GM23338 (cell line): ENCODE data around the gene ANGPTL3. TPM values are rescaled to one million over a fixed set of nuclear protein-coding genes. Genes with fewer than 3 reads are reported as not detected.

Source experiments
- ATAC-seq: fragments of 200-7000 bp; cut with Tn5 transposase; 3 replicates; pipeline ENCODE4 v1.9.1; 2020
- DNase-seq: peaks from one replicate; pipeline ENCODE4 v3.0.0-alpha.2; 2015; ENCODE audit warnings: low spot score
- H2AFZ ChIP-seq: fragments of 200-600 bp; sonication (generic); 2 replicates; pipeline ENCODE4 v1.8.0; 2016; ENCODE audit warnings: antibody characterized with exemption, mild to moderate bottlenecking, moderate library complexity
- H3F3A ChIP-seq: fragments of 200-600 bp; sonication (generic); replicated peaks from 2 replicates; pipeline ENCODE4 v1.8.0; 2017; ENCODE audit warnings: antibody characterized with exemption, mixed run types, low read depth
- H3K27ac ChIP-seq: fragments of 200-600 bp; sonication (generic); 2 replicates; pipeline ENCODE4 v1.6.1; 2016; ENCODE audit warnings: low read depth
- H3K27me3 ChIP-seq: fragments of 200-600 bp; sonication (generic); 2 replicates; pipeline ENCODE4 v1.8.0; 2016; ENCODE audit warnings: mild to moderate bottlenecking, mixed run types, moderate library complexity; ENCODE audit not compliant: insufficient read depth
- H3K36me3 ChIP-seq: fragments of 200-600 bp; sonication (generic); 2 replicates; pipeline ENCODE4 v1.8.0; 2016; ENCODE audit warnings: mild to moderate bottlenecking; ENCODE audit not compliant: insufficient read depth
- H3K4me1 ChIP-seq: fragments of 200-600 bp; sonication (generic); 2 replicates; pipeline ENCODE4 v1.8.0; 2016; ENCODE audit warnings: mild to moderate bottlenecking, moderate library complexity; ENCODE audit not compliant: insufficient read depth
- H3K4me2 ChIP-seq: fragments of 200-600 bp; sonication (generic); 2 replicates; pipeline ENCODE4 v1.7.1; 2017; ENCODE audit warnings: mixed run types
- H3K4me3 ChIP-seq: fragments of 200-600 bp; sonication (generic); 2 replicates; pipeline ENCODE4 v1.6.1; 2016; ENCODE audit warnings: mixed run types
- H3K79me2 ChIP-seq: fragments of 200-600 bp; sonication (generic); replicated peaks from 2 replicates; pipeline ENCODE4 v1.8.0; 2017; ENCODE audit warnings: mild to moderate bottlenecking; ENCODE audit not compliant: insufficient read depth
- H3K9me2 ChIP-seq: fragments of 200-600 bp; sonication (generic); 2 replicates; pipeline ENCODE4 v1.8.0; 2017; ENCODE audit not compliant: insufficient read depth
- H4K20me1 ChIP-seq: fragments of 200-600 bp; sonication (generic); replicated peaks from 2 replicates; pipeline ENCODE4 v1.8.0; 2017; ENCODE audit warnings: mild to moderate bottlenecking; ENCODE audit not compliant: insufficient read depth
- H3K27ac Mint-ChIP-seq: 2 replicates; pipeline ENCODE4 v1.8.0; 2020; ENCODE audit warnings: inconsistent platforms, mild to moderate bottlenecking, moderate library complexity, mixed read lengths
- H3K27me3 Mint-ChIP-seq: 3 replicates; pipeline ENCODE4 v1.8.0; 2022; ENCODE audit warnings: low read depth, mild to moderate bottlenecking, moderate library complexity, mixed read lengths, inconsistent platforms; ENCODE audit not compliant: insufficient read depth, poor library complexity
- H3K36me3 Mint-ChIP-seq: 3 replicates; pipeline ENCODE4 v1.8.0; 2021; ENCODE audit warnings: low read depth, mild to moderate bottlenecking, inconsistent platforms, moderate library complexity, mixed read lengths
- H3K4me1 Mint-ChIP-seq: 3 replicates; pipeline ENCODE4 v1.8.0; 2020; ENCODE audit warnings: mild to moderate bottlenecking, inconsistent platforms, mixed read lengths
- H3K4me3 Mint-ChIP-seq: 3 replicates; pipeline ENCODE4 v1.8.0; 2021; ENCODE audit warnings: moderate library complexity, mild to moderate bottlenecking, inconsistent platforms, mixed read lengths
- H3K9me3 Mint-ChIP-seq: 3 replicates; pipeline ENCODE4 v1.8.0; 2020; ENCODE audit warnings: moderate library complexity, mild to moderate bottlenecking, inconsistent platforms, mixed read lengths
- CREB1 ChIP-seq: fragments of 250-450 bp; sonication (Bioruptor Pico); IDR thresholded peaks from 2 replicates; pipeline ENCODE4 v1.5.0; 2020; ENCODE audit warnings: low read depth, mild to moderate bottlenecking, moderate library complexity
- CTCF ChIP-seq, 2 experiments: fragments of 200-600 bp in 1 of 2; sonication (generic) in 1 of 2; conservative IDR thresholded peaks; 2 replicates each; pipeline versions ENCODE4 v1.5.1 to v1.6.1; 2016 to 2017; ENCODE audit warnings: antibody characterized with exemption in 2 of 2, low read depth in 2 of 2, mild to moderate bottlenecking in 2 of 2, moderate library complexity in 1 of 2
- ETS1 ChIP-seq: IDR thresholded peaks from 2 replicates; pipeline ENCODE4 v1.6.1; 2016; ENCODE audit warnings: antibody characterized with exemption
- EZH2 ChIP-seq: fragments of 200-600 bp; sonication (generic); IDR thresholded peaks from one replicate; pipeline ENCODE4 v1.8.0; 2017; ENCODE audit warnings: antibody characterized with exemption, mild to moderate bottlenecking, low read depth; ENCODE audit not compliant: unreplicated experiment
- EZH2phosphoT487 ChIP-seq: fragments of 200-600 bp; sonication (generic); IDR thresholded peaks from one replicate; pipeline ENCODE4 v1.8.1; 2018; ENCODE audit warnings: antibody characterized with exemption; ENCODE audit not compliant: unreplicated experiment
- JUNB ChIP-seq: IDR thresholded peaks from one replicate; pipeline ENCODE4 v1.6.1; 2016; ENCODE audit warnings: antibody characterized with exemption; ENCODE audit not compliant: unreplicated experiment
- NANOG ChIP-seq: IDR thresholded peaks from 2 replicates; pipeline ENCODE4 v1.6.1; 2016; ENCODE audit warnings: antibody characterized with exemption, borderline replicate concordance
- POLR2AphosphoS5 ChIP-seq: IDR thresholded peaks from 2 replicates; pipeline ENCODE4 v1.6.1; 2016; ENCODE audit warnings: antibody characterized with exemption, low read depth
- REST ChIP-seq: IDR thresholded peaks from one replicate; pipeline ENCODE4 v1.6.1; 2018; ENCODE audit warnings: antibody characterized with exemption; ENCODE audit not compliant: unreplicated experiment
- STAT1 ChIP-seq: IDR thresholded peaks from one replicate; pipeline ENCODE4 v1.6.1; 2016; ENCODE audit warnings: antibody characterized with exemption; ENCODE audit not compliant: unreplicated experiment
- ZNF114 ChIP-seq: fragments of 250-450 bp; sonication (Bioruptor Pico); IDR thresholded peaks from 2 replicates; pipeline ENCODE4 v1.5.0; 2020; ENCODE audit warnings: mild to moderate bottlenecking, moderate library complexity
- ZNF331 ChIP-seq: fragments of 250-450 bp; sonication (Bioruptor Pico); IDR thresholded peaks from 2 replicates; pipeline ENCODE4 v1.5.0; 2020; ENCODE audit warnings: low read depth, mild to moderate bottlenecking, moderate library complexity
- ZNF462 ChIP-seq: fragments of 250-450 bp; sonication (Bioruptor Pico); IDR thresholded peaks from 2 replicates; pipeline ENCODE4 v1.5.0; 2020; ENCODE audit warnings: mild to moderate bottlenecking, moderate library complexity
- polyA plus RNA-seq: library from polyadenylated mRNA; unstranded; fragments of >200 nt; fragmentation: Nextera tagmentation; extraction: Ambion mirVana; gene quantifications from 2 replicates; pipeline ENCODE4 v1.2.1, GENCODE V29; 2016
- total RNA-seq: library from RNA; depleted of rRNA; stranded (reverse); fragments of >200 nt; shearing (Covaris generic); gene quantifications from 2 replicates; pipeline ENCODE4 v1.2.3, GENCODE V29; 2014

Gene ANGPTL3
- total and polyA plus RNA-seq, 2 experiments from 2014 or later, result 0.16 TPM; not detected in 1

DNA sequence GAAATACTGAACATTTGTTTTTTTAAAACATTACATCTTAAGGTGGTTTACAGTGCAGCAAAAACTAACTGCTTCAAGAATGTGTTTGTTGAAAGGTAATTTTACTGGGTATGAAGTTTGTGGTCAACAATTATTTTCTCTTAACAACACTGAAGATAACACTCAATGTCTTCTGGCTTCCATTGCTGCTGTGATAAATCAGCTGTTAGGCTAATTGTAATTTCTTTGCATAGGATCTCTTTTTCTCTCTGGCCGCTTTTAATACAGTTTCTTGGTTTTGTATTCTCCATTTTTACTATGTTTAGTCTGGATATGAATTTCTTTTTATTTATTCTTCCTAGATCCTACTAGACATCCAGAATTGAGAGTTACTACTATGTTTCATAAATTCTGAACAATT, 46.0 kb downstream of the ANGPTL3 start:
- Histone ChIP-seq H3K79me2 (no peaks in the 10 kb centered on the region), H3K9me2 (no peaks in the 10 kb centered on the region), H3K27me3 (no peaks in the 10 kb centered on the region), H3K4me1 (no peaks in the 10 kb centered on the region), H3K27ac (no peak overlapping the region), H3K4me3 (no peak overlapping the region), H4K20me1 (no peaks in the 10 kb centered on the region), H3K36me3 (no peaks in the 10 kb centered on the region), H3K4me2 (no peak overlapping the region), H2AFZ (no peak overlapping the region), H3F3A (no peaks in the 10 kb centered on the region)
- Mint-ChIP-seq H3K9me3 (no peaks in the 10 kb centered on the region), H3K27me3 (no peaks in the 10 kb centered on the region), H3K27ac (no peak overlapping the region), H3K4me3 (no peak overlapping the region), H3K4me1 (no peaks in the 10 kb centered on the region; the same call in 2 of the 3 replicates), H3K36me3 (peaks cover 41% of the 10 kb centered on the region)
- DNase-seq (no peak), ATAC-seq (no peak)
- TF ChIP-seq POLR2AphosphoS5 (no peak), EZH2phosphoT487 (no peak), ZNF114 (CRISPR knock-in tag) (no peak), CREB1 (no peak), EZH2 (no peak), STAT1 (no peak), CTCF (conservative IDR thresholded peaks at IDR 0.05; ENCODE audit: low read depth in 2 of 2) (no peak), REST (no peak), ETS1 (no peak), ZNF331 (no peak), ZNF462 (CRISPR knock-in tag) (no peak), NANOG (no peak), JUNB (no peak)
